ENCODE measurements around the gene KHSRP.
"Not testable (repeated sequence)": the region's sequence is repeated elsewhere in the genome, so short reads cannot be mapped to it uniquely, and the experiment has no call there.

The KHSRP gene

GRCh38 chr19:6452223-6452614 lies 27.6 kb upstream of the KHSRP start:
- DNase-seq (ENCODE audit: low read depth in 3 of 3): no peak

GRCh38 chr19:6451583-6452222 lies 27.1 kb upstream of the KHSRP start:
- no peak for DNase-seq (ENCODE audit: low read depth in 3 of 3)

GRCh38 chr19:6450166-6450565 lies 25.6 kb upstream of the KHSRP start:
- DNase-seq (ENCODE audit: low read depth in 3 of 3): no peak

- DNase-seq (ENCODE audit: low read depth in 3 of 3): no peak
Observed at GRCh38 chr19:6448045-6448444, 23.4 kb upstream of the KHSRP start.

- no peak for DNase-seq (ENCODE audit: low read depth in 3 of 3)
Observed at GRCh38 chr19:6446452-6446851, 21.8 kb upstream of the KHSRP start.

GRCh38 chr19:6443986-6444385 lies 19.4 kb upstream of the KHSRP start:
- no peak for DNase-seq (ENCODE audit: low read depth in 3 of 3)

- no peak for DNase-seq (ENCODE audit: low read depth in 3 of 3)
Observed at GRCh38 chr19:6442087-6442688, 17.6 kb upstream of the KHSRP start.

GRCh38 chr19:6440905-6441304 lies 16.3 kb upstream of the KHSRP start:
- DNase-seq (ENCODE audit: low read depth in 3 of 3): no peak

GRCh38 chr19:6439743-6440142 lies 15.1 kb upstream of the KHSRP start:
- DNase-seq (ENCODE audit: low read depth in 3 of 3): no peak

- no peak for DNase-seq (ENCODE audit: low read depth in 3 of 3)
Observed at GRCh38 chr19:6433663-6434062, 9.1 kb upstream of the KHSRP start, which contains the start of gene SLC25A41. Gene SLC25A41, minus strand, starts transcription at chr19:6433763. Its CDS starts 70 bp downstream, at chr19:6433693.

- DNase-seq (ENCODE audit: low read depth in 3 of 3): no peak
Observed at GRCh38 chr19:6433165-6433564, 8.6 kb upstream of the KHSRP start.

- DNase-seq (ENCODE audit: low read depth in 3 of 3): no peak
Observed at GRCh38 chr19:6431891-6432290, 7.3 kb upstream of the KHSRP start.

GRCh38 chr19:6429419-6430221 lies 5.0 kb upstream of the KHSRP start:
- no peak for DNase-seq (ENCODE audit: low read depth in 3 of 3)

GRCh38 chr19:6428692-6429418 lies 4.2 kb upstream of the KHSRP start:
- DNase-seq (ENCODE audit: low read depth in 3 of 3): not testable (repeated sequence)

- no peak for DNase-seq (ENCODE audit: low read depth in 3 of 3)
Observed at GRCh38 chr19:6427131-6427530, 2.5 kb upstream of the KHSRP start.

GRCh38 chr19:6425732-6426620 lies 1.4 kb upstream of the KHSRP start:
- DNase-seq (ENCODE audit: low read depth in 3 of 3): no peak

- DNase-seq (ENCODE audit: low read depth in 3 of 3): peak; percentile 98 to 100 (median 98)
Observed at GRCh38 chr19:6424939-6425731, 524 bp upstream of the KHSRP start.

GRCh38 chr19:6423499-6424194 lies 964 bp downstream of the KHSRP start:
- DNase-seq (ENCODE audit: low read depth in 3 of 3): peak in 1 of 3 donors; percentile 36

Measured in stimulated activated CD4-positive, alpha-beta T cell treated with anti-CD3 and anti-CD28 coated beads, TNF-alpha, amount 100 ng/mL, for 48 hours (primary cell).